Activated CD8-positive, alpha-beta memory T cell treated with anti-CD3 and anti-CD28 coated beads, Interleukin-2, amount 50 U/mL, for 1 hour (primary cell): ENCODE results near the gene NOS1AP.
A peak's percentile ranks its signal among the peaks of the same experiment; 100 is the strongest.
"Not testable (repeated sequence)": the region's sequence is repeated elsewhere in the genome, so short reads cannot be mapped to it uniquely, and the experiment has no call there.

Source experiments
- DNase-seq: peaks from one replicate; pipeline ENCODE4 v3.0.0-alpha.2; 2020; ENCODE audit errors: extremely low read depth

Gene NOS1AP

DNA sequence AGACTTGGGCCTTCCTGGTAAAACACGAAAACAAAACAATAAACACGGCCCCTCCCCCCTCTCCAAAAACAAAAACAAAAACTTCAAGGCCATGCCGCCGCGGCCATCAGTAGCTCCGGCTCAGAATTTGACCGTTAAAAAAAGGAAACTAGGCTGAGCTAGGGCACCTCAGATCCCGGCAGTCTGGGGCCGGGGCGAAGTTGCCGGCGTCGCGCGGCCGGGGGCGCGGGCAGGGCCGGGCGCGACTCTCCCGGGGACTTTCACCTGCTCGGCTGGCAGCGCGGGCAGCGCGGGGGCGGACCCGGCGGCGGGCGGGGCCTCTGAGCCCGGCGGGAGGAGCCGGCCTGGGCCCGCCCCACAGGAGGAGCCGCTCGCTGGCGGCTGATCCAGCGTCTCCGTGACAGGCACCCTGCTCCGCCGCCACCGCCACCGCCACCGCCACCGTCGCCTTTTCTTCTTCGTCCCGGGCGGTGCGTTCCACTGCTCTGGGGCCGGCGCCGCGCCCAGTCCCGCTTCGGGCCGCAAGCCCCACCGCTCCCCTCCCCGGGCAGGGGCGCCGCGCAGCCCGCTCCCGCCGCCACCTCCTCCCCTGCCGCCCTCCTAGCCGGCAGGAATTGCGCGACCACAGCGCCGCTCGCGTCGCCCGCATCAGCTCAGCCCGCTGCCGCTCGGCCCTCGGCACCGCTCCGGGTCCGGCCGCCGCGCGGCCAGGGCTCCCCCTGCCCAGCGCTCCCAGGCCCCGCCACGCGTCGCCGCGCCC is at the start of gene NOS1AP:
Gene NOS1AP (plus strand): TSS at position 358 of the 760 bp plus-strand sequence. CDS start 487 bp downstream, outside the sequence.
- DNase-seq, result peak; percentile 3

DNA sequence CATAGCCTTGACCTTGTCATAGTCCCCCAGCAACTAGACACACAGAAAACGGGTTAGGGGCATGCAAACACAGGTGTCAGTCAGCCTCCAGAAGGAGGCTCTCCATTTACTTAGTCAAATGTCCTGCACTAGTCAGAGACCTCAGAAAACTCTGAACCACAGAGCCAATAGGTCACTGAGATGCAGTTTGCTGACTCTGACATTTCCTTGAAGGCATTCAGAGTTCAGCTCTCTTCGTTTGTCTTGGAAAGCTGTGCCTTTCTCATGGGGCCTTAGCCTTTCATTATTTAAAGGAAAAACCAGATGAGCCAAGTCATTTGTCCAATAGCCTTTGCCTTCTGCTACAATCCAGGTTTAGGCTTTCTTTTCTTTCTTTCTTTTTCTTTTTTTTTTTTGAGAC is 49.3 kb upstream of the NOS1AP start:
- DNase-seq, result no peak

DNA sequence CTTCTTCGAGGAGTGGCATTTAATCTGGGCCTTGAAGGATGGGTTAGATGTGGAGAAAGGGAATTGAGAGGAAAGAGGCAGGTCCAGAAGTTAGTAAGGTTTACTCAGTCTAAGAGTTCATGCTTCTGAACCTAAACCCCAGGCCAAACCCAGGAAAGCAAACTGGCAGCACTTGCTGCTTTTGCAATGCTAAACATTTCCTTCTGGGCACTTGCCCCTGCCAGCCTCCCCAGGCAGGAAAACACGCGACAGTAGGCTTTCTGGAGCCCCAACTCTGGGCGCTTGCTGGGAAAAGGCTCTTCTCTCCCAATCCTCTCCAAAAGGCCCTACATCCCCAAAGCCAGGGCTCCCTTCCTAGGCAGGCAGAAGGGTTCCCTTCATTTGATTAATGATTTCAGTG is 48.4 kb upstream of the NOS1AP start:
- DNase-seq, result no peak

DNA sequence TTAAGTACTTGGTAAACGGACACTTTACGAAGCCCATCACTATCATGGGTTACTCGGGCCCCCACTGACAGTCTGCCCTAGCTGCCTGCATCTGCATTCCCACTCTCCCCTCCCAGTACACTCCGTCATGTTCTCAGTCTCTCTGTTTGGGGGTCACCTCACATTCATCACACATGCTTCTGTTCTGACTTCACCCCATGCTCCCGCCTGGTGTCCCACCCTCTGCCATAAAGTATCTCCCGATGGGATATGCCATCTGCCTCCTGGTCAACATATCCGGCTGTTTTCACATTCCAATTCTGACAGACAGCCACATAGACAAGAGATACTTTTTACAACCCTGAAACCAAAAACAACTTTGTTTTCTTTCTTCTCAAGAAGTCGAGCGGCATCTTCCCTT is 46.9 kb upstream of the NOS1AP start:
- no peak for DNase-seq

DNA sequence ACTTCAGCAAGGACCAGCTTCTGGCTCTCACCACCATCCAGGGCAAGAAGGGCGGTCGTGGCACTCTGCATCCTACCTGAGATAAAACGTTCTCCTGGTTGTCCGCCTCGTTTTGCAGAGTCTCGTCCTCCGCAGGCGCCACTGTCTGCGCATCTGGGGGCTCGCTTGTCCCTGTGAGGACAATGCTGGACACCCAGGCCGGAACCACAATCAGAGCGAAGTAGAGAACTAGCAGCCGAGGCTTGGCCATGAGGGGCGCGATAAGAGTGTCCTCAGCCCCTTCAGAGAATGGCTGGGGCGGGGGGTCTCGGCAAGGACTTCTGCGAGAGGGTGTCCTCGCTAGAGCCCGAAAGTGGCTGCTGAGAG is 46.3 kb upstream of the NOS1AP start:
- no peak for DNase-seq

DNA sequence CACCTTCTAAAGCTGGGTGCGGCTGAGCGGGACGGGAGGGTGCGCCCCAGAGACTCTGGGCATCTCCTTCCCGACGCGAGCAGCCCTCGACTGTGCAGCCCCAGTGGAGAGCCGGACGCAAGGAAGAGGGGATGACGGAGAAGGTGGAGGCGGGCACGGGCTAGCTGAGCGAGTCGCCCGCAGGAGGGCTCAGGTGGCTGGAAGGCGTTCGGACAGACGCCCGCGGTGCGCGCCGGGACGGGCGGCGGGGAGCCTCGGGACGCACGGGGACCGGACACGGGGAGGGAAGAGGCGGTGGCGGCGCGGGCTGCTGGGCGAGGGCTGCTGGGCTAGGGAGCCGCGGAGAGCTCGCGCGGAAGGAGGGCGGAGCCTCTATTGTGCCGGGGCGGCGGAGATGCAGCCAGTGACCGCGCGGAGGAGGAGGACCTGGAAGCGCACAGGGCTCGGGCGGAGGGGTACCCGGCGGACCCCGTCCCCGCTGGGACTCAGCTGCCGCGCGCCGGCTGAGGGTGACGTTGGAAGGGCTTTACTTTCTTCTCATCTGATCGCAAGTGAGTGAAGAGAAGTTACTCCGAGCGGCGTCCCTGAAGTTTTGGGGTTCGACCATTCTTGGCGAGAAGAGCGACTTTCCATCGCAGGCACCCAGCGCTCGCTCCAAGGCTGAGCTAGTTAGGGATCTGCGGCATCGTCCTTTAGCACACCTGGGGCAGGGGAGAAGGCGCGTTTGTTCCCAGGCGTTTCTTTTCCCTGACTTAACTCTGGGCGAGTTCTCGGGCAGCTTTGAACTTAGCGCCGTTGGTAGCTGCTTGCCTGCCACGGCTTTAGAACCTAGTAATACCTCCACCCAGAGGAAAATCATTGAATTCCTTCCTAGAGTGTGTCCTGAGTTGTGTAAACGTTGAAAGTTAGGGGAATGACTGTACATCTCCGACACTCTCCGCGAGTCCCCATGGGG is 45.7 kb upstream of the NOS1AP start, which contains the start of gene OLFML2B:
Gene OLFML2B (minus strand): TSS at position 323 of the 955 bp plus-strand sequence. CDS start 439 bp downstream, outside the sequence.
- DNase-seq, result no peak

DNA sequence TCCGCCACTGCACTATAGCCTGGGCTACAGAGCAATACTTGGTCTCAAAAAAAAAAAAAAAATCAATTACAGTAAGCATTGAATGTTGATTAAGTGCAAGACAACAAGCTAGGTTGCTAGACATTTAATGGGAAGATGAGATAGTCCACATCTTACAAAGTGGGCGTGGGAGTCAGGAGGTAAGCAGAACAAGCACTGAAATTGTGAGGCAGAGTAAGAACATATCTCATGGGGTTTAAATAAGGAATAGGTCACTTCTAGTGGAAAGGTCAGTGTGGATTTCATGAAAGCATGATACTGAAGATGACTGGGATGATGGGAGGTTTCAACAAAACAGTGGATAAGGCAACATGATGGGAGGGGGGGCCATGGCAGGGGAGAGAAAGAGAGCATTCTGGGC is 44.0 kb upstream of the NOS1AP start:
- no peak for DNase-seq

DNA sequence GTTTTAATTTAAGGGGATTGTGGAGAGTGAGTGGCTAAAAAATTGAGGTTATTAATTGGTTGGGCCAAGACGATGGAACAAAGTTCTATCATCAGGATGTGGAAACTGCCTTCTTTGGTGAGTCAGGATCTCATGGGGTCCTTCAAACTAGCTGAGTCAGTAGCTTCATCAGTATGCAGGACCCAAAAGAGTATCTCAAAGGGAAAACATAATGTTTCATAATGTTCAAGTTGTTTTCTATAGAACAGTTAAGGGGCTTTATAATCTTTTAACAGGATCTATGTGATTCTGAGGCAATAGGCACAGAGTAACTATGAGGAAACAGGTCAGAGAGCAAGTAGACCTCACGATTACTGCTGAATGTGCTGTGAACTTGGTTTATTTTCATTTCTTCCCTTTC is 42.6 kb upstream of the NOS1AP start:
- DNase-seq, result no peak

DNA sequence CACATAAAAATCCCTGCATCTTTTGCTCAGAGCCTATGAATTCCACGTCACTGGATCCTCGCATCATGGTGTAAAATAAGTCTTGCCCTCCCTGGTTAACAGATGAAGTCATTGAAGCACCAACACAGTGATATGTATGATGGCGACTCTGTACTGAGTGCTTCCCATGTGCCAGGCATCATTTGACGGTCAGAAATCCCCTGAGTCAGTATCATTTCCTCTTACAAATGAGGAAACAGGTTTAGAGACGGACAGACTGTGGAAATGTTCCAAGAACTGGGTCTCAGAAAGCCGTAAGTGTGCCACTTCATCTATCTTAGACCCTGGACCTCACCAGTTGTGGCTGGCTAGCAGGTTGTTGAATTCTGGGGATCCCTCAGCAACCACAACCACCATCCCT is 40.8 kb upstream of the NOS1AP start:
- DNase-seq, result no peak

DNA sequence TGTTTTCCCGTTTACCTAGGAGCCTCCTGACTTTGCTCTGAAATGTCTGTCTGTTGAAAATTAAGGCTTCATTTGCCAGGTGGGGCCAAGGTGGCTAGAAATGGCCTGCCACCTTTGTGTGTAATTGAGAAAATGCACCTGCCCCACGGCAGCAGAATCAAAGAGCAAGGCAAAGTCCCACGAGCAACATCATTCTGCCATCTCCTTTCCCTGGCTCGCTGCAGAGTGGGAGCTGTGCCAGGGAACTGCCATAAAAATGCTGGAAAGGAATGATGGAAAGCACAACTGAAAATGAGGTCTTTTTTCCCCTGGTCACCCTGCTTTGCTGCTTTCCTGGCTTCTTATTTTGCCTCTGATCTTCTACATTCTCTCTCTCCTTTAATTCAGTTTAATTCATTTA is 40.3 kb upstream of the NOS1AP start:
- DNase-seq, result no peak

DNA sequence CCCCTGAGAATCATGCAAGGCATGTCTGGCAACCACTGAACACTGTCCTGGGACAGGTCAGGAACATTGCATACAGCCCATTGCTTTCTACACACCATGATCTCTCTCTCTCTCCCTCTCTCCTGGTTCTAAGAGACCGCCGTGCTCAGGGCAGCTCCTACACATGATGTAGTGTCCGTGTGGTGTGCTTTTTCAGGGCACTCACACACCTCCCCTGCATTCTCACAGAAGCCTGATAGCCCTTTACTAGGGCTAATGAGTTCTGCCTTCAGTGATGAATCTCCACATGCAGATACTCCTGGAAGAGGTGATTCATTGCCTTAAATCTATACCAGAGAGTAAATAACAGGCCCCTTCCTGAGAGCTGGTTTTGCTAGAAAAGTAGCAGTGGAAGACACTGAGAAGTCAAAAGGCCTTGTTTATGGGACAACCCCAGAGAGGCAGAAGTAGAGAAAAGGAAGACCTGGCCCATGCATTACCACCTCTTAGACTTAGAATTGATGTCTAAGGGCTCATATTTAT is 38.7 kb upstream of the NOS1AP start:
- no peak for DNase-seq

DNA sequence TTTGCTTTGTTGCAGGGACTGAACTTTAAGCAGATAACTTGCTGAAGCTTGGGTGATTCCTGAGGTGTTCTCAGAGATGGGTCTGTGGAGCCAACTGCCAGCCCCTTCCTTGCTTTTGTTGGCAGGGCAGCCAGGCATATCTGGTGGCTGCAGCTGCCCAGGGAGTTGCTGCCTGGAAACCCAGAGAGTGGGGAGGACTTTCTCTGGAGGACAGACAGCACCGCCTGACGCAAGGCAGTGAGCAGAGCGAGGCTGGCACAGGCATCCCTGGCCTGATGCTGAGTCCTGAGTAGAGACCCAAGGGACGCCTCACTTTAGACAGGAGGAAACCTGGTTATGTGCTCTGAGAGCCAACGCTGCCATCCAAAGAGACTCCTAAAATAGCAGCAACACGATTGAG is 36.1 kb upstream of the NOS1AP start:
- DNase-seq, result no peak

DNA sequence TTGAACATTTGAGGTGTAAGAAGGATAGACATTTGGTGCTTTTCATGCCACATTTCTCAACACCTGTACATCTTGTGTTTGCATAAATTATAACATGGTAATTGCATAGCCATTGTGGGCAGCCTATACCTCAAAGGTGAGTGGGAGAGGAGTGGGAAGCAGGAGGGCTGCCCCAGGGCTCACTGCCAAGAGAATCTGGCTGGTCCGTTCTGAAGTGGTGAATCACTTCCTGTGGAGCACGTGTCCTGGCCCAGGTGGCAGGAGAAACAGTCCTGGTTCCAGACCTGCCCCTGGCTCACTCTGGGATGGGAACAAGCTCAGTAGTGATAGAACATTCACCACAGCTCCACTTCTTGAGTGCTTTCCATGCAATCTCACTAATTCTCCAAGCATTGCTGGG is 34.2 kb upstream of the NOS1AP start:
- DNase-seq, result no peak

DNA sequence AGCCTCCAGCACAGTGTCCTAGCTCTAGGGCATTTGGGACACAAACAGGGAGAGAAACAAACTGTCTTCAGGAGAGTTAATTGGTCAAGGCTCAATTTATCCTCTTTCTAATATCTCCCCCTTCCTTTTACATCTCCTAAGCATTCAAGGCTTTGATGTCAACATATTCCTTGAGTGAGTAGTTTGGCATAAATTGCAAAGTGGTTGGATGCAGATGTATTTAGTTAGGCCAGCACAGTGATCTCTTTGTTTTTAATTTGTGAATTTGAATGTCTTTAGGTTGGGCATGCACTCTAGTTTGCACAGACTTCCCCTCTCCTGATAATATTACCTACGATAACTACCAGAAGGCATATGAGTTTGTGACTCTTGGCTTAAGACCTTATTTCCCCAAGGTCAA is 33.3 kb upstream of the NOS1AP start:
- no peak for DNase-seq

DNA sequence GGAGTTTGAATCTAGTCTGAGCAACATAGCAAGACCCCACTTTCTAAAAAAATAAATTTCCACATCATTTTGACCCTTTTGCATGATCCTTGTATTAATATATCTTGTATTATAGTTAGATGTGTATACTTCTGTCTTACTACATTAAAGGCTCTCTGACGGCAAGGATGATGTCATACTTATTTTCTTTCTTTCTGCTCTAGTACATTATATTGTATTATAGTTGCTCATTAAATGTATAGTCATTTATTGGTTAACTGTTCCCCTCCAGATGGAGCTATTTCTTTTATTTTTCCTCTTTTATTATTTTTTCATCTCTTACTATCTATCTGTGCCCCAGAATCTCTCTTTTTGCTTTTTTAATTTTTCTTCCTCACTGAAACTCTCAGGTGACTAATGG is 30.9 kb upstream of the NOS1AP start:
- DNase-seq, result no peak

DNA sequence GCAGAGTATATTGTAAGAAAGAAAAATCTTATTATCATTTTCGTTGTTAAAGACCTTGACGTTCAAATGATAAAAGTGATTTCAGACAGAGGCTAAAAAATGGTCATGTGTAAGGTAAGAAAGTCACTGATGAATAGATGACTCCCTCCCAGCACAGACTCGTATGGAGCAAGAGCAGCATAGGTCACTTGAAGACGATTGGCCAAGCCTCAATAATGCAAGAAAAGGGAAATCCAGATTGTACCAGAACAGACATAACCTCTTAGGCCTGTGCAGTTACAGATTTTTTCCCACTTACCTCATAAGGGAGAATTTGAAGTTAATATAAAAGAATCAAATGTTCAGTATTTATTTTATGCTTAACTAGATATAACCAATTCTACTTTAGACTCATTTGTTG is 29.5 kb upstream of the NOS1AP start:
- no peak for DNase-seq

DNA sequence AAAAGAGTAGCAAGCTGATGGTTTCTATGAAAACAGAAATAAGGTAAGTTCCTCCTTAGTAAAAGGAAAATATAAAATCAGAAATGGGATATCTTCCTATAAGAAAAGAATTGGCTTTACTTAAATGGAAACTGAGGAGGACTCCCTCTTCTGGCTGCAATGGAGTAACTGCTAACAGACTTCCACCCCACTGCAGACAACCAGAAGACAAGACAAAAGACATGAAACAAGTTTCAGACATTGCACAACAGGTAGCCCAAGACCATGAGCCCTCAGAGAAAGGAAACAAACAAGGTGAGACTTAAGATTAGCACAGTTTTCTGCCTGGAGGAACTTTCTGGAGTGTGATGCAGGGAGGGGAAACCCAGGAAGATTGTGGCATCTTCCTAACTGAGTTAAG is 28.8 kb upstream of the NOS1AP start:
- no peak for DNase-seq

DNA sequence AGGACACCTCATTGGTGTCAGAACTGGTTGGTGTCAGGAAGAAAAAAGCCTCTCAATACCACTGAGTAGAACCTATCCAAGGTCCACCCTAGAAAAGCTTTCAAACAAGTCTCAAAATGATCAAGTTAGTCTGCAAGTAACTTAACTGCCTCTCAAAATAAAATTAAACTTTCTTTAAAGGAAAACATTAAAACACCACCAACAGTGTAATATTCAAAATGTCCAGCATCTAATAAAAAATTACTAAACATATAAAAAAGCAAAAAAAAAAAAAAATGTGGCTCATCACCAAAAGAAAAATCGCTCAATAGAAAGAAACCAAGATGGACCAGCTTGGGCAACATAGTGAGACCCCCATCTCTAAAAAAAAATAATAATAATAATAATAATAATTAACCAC is 27.1 kb upstream of the NOS1AP start:
- DNase-seq, result no peak

DNA sequence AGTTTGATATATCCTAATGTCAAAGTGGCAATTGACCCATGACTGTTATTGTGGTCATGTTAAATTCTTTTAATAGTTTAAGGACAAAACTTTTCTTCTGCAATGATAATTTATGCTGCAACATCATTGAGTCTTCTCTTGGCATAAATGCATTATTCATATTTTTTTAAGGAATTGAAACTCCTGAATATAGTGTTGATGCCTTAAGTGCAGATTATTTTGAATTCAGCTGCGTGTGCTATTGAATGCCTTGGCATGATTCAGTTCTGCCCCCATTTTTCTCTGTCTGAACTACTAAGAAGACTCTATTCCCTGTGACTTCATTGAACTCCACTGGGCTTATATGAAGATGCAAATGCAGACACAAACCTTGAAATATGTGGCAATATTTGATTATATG is 22.6 kb upstream of the NOS1AP start:
- no peak for DNase-seq

DNA sequence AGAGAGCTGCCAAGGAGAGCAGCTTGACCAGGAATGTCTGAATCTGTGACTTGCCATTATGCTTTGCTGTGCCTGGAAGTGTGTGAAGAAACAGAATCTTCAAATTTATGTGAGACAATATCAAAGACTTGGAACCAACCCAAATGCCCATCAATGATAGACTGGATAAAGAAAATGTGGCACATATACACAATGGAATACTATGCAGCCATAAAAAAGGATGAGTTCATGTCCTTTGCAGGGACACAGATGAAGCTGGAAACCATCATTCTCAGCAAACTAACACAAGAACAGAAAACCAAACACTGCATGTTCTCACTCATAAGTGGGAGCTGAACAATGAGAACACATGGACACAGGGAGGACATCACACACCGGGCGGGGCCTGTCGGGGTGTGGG is 15.5 kb upstream of the NOS1AP start:
- DNase-seq, result not testable (repeated sequence)

DNA sequence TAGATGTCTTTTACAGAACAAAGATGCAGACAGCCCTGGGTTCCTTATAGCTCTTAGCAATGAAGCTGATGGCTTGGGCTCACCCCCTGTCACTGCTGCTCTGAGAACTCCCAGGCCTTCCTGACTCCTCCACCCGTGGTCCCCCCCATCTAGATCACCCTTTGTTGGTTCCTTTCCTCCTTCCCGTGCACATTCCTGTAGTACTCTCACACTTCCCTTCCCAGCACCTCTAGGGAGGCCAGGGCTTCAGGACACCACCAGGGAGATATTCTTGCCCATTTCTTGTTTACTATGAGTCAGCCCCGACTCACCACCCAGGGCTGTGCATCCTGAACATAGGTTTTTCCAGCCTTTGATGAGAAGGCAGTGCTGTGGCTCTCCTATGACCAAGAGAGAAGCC is 14.4 kb upstream of the NOS1AP start:
- DNase-seq, result no peak

DNA sequence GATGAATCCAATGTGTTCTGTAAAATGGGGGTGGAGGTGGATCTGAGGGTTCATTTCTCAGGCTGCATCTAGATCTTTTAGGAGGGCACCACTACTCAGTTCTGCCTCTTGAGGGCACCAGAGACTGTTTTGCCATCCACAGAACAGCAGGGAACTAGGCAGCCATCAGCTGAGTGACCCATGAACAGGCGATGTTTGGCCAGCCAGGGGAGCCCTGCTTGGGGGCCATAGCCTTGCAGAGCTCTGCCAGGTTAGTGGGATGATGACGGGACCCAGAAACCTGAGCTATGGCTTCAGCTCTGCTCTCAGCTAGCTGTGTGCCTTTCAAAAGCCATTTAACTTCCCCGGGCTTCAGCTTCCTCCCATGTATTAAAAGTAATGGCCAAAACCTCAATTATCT is 13.4 kb upstream of the NOS1AP start:
- DNase-seq, result no peak

DNA sequence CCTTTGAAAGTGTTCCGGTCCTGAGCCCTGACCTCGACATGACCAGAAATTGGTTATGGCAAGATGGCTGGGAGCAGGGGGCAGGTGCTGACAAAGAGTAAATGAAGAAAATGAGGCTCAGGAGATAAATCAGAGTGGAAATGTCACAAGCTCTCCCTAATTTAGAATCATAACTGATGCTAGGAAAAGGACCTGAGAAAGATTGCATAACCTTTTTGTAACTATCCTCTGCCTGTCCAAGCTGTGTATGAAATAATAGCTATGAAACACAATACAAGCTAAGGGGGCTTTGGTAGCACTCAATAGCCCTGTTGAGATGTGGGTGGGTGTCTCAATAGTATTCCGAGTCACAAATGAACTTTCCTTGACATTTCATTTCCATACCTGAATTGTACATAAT is 12.9 kb upstream of the NOS1AP start:
- DNase-seq, result no peak
